AG09309 (cell line): ENCODE data around the gene CCDC120.

ENCODE experiments used
- DNase-seq: peaks from one replicate; pipeline ENCODE4 v3.0.0-alpha.2; 2010; ENCODE audit warnings: low read depth
- H3K4me3 ChIP-seq: 2 replicates; pipeline ENCODE4 v1.5.1; 2011; ENCODE audit warnings: mild to moderate bottlenecking, low read depth, low read length, moderate library complexity; ENCODE audit not compliant: control insufficient read depth
- TF ChIP-seq, protein P1 (sequence below): IDR thresholded peaks from 2 replicates; pipeline ENCODE4 v1.5.1; 2011; ENCODE audit warnings: mild to moderate bottlenecking, low read depth, low read length, inconsistent platforms; ENCODE audit not compliant: insufficient read depth, control insufficient read depth; ENCODE audit errors: missing control alignments

CCDC120 gene

DNA sequence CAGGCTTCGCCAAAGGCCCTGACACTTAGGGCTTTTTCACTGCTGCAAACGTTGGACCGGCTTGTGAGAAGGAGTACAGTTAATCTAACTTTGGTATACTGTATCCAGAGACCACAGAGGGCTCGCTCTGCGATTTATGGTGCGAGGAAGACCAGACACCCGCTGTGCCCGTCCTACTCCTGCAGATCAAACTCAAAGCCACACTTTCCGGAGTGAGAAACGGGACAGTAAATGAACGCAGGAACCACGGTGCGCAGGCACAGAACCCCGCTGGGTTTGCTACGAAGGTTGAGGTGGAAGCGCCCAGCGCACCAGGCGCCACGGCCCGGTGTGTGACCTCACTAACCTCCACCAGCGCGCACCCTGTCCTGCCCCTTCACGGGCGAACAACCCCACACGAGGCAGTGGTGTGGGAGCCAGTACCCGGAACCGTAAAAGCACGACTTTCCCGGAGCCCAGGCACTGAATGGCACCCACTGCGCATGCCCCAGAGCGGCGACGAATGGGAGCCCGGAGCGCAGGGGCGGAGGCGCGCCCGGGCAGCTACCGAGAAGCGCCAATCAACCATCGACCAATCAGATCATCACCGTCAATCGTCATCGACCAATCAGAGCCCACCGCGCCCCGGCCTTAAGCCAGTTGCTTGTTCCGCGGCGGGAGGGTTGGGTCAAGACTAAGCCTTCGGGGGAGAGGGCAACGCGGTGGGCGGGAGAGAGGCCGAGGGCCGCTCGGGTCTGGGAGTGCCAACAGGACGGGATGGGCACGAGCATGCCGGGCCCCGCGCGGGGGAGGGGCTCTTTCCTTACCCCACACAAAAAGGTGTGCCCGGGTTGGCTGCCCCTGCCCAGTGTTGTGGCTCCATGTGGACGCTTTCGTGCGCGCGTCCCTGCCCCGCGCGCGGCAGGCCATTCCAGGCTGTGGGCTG, 42.2 kb downstream of the CCDC120 start:
- DNase-seq, result peak; percentile 44
- H3K4me3 ChIP-seq, result peak overlapping the region; percentile 75
- TF ChIP-seq, protein P1, sequence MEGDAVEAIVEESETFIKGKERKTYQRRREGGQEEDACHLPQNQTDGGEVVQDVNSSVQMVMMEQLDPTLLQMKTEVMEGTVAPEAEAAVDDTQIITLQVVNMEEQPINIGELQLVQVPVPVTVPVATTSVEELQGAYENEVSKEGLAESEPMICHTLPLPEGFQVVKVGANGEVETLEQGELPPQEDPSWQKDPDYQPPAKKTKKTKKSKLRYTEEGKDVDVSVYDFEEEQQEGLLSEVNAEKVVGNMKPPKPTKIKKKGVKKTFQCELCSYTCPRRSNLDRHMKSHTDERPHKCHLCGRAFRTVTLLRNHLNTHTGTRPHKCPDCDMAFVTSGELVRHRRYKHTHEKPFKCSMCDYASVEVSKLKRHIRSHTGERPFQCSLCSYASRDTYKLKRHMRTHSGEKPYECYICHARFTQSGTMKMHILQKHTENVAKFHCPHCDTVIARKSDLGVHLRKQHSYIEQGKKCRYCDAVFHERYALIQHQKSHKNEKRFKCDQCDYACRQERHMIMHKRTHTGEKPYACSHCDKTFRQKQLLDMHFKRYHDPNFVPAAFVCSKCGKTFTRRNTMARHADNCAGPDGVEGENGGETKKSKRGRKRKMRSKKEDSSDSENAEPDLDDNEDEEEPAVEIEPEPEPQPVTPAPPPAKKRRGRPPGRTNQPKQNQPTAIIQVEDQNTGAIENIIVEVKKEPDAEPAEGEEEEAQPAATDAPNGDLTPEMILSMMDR, result no peak

DNA sequence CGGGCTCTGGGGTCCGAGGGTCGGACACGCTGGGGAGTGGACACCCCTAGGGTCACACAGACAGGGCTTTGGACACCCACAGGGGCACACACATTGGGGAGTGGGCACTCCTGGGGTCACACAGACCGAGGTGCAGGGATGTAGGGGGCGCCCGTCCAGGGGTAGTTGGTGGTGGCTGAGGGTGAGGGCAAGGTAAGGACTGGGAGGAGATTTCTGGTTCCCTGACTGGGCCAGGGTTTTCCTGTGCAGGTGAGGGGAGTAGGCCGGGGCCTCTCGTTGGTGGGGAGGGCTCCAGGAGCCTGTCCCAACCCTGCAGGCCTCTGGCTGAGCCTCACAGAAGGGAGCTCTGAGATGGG, 42.8 kb downstream of the CCDC120 start:
- H3K4me3 ChIP-seq, result peak overlapping the region; percentile 75
- DNase-seq, result no peak
- TF ChIP-seq, protein P1, result no peak

DNA sequence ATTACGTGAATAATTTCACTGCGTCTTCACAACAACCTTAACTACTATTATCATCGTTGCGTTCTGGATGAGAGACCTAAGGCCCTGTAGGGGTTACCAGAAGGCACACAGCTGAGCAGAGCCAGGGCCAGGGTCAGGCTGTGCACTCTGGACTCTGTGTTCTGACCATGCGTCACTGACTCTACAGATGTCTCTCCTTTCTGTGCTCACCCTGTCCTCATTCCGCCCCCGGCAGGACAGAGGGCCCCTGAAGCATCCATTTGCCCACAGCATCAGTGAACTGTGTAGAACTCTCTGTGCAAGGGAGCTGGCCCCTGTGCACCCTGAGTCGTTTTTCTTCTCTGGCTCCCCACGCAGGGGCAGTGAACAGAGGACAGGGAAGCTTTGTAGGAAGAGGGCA, 43.4 kb downstream of the CCDC120 start:
- H3K4me3 ChIP-seq, result no peak overlapping the region
- no peak for DNase-seq
- TF ChIP-seq, protein P1, result no peak

DNA sequence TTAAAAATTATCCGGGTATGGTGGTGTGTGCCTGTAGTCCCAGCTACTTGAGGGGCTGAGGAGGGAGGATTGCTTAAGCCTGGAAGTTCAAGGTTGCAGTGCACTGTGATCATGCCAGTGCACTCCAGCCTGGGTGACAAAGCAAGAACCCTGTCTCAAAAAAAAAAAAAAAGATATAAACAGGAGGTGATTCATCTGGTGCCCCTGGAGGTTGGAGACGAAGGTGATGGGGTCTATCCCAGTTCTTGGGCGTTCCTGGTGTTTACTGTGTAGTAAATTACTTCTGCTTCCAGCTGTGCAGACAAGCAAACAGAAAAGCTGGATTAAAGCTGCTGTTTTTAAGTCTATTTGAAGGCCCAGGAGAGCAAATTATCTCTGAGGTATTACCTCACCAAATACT, 44.8 kb downstream of the CCDC120 start:
- no peak for DNase-seq
- no peak overlapping the region for H3K4me3 ChIP-seq
- TF ChIP-seq, protein P1, result no peak

DNA sequence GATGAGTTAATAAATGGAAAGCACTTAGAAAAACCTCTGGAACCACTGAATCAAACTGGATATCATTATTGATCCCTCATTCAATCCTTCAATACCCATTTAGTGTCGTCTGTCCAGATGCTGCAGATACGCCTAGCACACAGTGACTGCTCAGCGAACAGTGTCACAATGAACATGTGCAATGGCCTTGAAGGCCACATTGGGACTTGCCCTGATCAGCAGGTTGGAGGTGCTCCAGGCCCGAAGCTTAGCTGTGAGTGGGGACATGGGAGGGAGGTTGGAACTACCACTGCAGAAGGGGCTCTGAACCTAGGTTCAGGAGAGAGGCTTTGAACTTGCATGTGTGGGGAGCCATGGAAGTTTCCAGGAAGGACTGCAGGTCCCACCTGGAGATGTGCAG, 47.5 kb downstream of the CCDC120 start:
- TF ChIP-seq, protein P1, result no peak
- no peak overlapping the region for H3K4me3 ChIP-seq
- no peak for DNase-seq

DNA sequence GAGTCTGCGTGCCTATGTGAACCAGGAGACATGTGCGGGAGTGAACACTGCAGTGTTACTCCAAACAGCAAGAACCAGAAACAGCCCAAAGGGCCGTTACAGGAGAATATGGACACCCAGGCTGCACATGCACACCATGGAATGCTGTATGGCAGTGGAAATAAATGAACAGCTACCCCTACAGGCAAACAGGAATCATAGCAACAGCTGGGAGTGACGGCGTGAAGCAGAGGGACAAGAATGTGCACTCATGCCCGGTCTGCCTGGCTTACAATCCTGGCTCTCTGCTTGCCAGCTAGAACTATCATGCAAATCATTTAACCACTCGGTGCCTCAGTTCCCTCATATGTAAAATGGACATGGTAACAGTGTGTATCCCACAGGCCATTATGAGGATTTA, 48.1 kb downstream of the CCDC120 start:
- TF ChIP-seq, protein P1, result peak; percentile 60
- no peak overlapping the region for H3K4me3 ChIP-seq
- DNase-seq, result peak; percentile 8

DNA sequence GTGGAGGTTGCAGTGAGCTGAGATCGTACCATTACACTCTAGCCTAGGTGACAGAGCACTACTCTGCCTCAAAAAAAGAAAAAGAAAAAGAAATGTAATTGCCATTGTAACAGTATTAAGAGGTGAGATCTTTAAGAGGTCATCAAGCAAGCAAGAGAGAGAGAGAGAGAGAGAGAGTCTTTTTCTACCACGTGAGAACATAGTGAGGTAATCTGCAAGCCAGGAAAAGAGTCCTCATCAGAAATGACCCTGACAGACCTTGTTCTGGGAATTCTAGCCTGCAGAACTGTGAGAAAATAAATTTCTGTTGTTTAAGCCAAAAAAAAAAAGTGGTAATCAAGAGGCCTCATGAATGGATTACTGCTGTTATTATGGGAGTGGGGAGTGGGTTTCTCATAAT, 49.8 kb downstream of the CCDC120 start:
- TF ChIP-seq, protein P1, result no peak
- no peak overlapping the region for H3K4me3 ChIP-seq
- DNase-seq, result no peak
